Astrocyte of the cerebellum (primary cell): Measurements from ENCODE around the gene DSG2.
"Not testable (repeated sequence)": the region's sequence is repeated elsewhere in the genome, so short reads cannot be mapped to it uniquely, and the experiment has no call there.

Experiments used
- DNase-seq: peaks from one replicate; pipeline ENCODE4 v3.0.0-alpha.2; 2011; ENCODE audit warnings: low read depth
- H3K4me3 ChIP-seq: 2 replicates; pipeline ENCODE4 v1.5.1; 2011; ENCODE audit warnings: mild to moderate bottlenecking, low read depth, low read length, moderate library complexity
- CTCF ChIP-seq: IDR thresholded peaks from 2 replicates; pipeline ENCODE4 v1.5.1; 2012; ENCODE audit warnings: low read length, low read depth, moderate library complexity, mild to moderate bottlenecking; ENCODE audit errors: missing control alignments
- in situ Hi-C: cut with HindIII; loops from 2 replicates; pipeline ENCODE4 v1.10.0; 2017; ENCODE audit warnings: low sequenced_read_pairs

The DSG2 gene

GRCh38 chr18:31506024-31506742, 8.2 kb downstream of the DSG2 start:
- no peak for DNase-seq
- in situ Hi-C loops: no loop called here
- TF ChIP-seq CTCF: peak; percentile 54
- no peak overlapping the region for H3K4me3 ChIP-seq

- H3K4me3 ChIP-seq, in situ Hi-C loops, DNase-seq: not testable (repeated sequence)
Observed at GRCh38 chr18:31507124-31507523, 9.1 kb downstream of the DSG2 start.

GRCh38 chr18:31508781-31509180, 10.8 kb downstream of the DSG2 start:
- no peak overlapping the region for H3K4me3 ChIP-seq
- no peak for TF ChIP-seq CTCF
- in situ Hi-C loops: no loop called here
- no peak for DNase-seq

GRCh38 chr18:31509571-31509970, 11.6 kb downstream of the DSG2 start:
- DNase-seq: no peak
- no peak overlapping the region for H3K4me3 ChIP-seq
- in situ Hi-C loops: no loop called here
- TF ChIP-seq CTCF: no peak

- in situ Hi-C loops: no loop called here
- no peak for TF ChIP-seq CTCF
- DNase-seq: no peak
- H3K4me3 ChIP-seq: no peak overlapping the region
Observed at GRCh38 chr18:31510319-31510718, 12.3 kb downstream of the DSG2 start.

GRCh38 chr18:31511098-31511497, 13.1 kb downstream of the DSG2 start:
- peak; percentile 18 for TF ChIP-seq CTCF
- DNase-seq: no peak
- in situ Hi-C loops: no loop called here
- H3K4me3 ChIP-seq: no peak overlapping the region

- no peak for DNase-seq
- no peak overlapping the region for H3K4me3 ChIP-seq
- in situ Hi-C loops: no loop called here
- no peak for TF ChIP-seq CTCF
Observed at GRCh38 chr18:31512203-31512764, 14.3 kb downstream of the DSG2 start.
